Measurements from ENCODE around the gene TMEM229B.
A peak's percentile ranks its signal among the peaks of the same experiment; 100 is the strongest.

The TMEM229B gene

GRCh38 chr14:67487937-67488893 lies at the start of gene TMEM229B:
TMEM229B (minus strand) TSS chr14:67488721; CDS start chr14:67473923, 14,798 bp downstream.
- H3K4me1 ChIP-seq (ENCODE audit: control insufficient read depth, low read depth, low read length) = peaks cover 11% of the 10 kb centered on the region
- H3K9me3 ChIP-seq (ENCODE audit: control insufficient read depth, low read depth, low read length) = no peaks in the 10 kb centered on the region
- H3K36me3 ChIP-seq (ENCODE audit: control insufficient read depth, low read depth, low read length) = no peaks in the 10 kb centered on the region
- no peak within 1 kb of the TSS for H3K27ac ChIP-seq (ENCODE audit: low read length)
- H3K27me3 ChIP-seq (ENCODE audit: control insufficient read depth, insufficient read depth, low read length) = no peaks in the 10 kb centered on the region
- no peak within 1 kb of the TSS for H3K4me3 ChIP-seq (ENCODE audit: low read length)
- no peak within 1 kb of the TSS for H3K9ac ChIP-seq (ENCODE audit: low read length)

- H3K4me1 ChIP-seq (ENCODE audit: control insufficient read depth, low read depth, low read length) = peaks cover 29% of the 10 kb centered on the region
- no peak overlapping the region for H3K9ac ChIP-seq (ENCODE audit: low read length)
- no peaks in the 10 kb centered on the region for H3K36me3 ChIP-seq (ENCODE audit: control insufficient read depth, low read depth, low read length)
- no peak overlapping the region for H3K4me3 ChIP-seq (ENCODE audit: low read length)
- H3K27me3 ChIP-seq (ENCODE audit: control insufficient read depth, insufficient read depth, low read length) = peaks cover 6% of the 10 kb centered on the region
- H3K27ac ChIP-seq (ENCODE audit: low read length) = no peak overlapping the region
- no peaks in the 10 kb centered on the region for H3K9me3 ChIP-seq (ENCODE audit: control insufficient read depth, low read depth, low read length)
These were observed 49.2 kb upstream of the TMEM229B start for GRCh38 chr14:67537736-67538135.

GRCh38 chr14:67536087-67536486 lies 47.6 kb upstream of the TMEM229B start:
- Histone ChIP-seq H3K4me3 (ENCODE audit: low read length) (no peak overlapping the region), H3K27ac (ENCODE audit: low read length) (no peak overlapping the region), H3K4me1 (ENCODE audit: control insufficient read depth, low read depth, low read length) (peaks cover 19% of the 10 kb centered on the region), H3K9me3 (ENCODE audit: control insufficient read depth, low read depth, low read length) (no peaks in the 10 kb centered on the region), H3K27me3 (ENCODE audit: control insufficient read depth, insufficient read depth, low read length) (peaks cover 15% of the 10 kb centered on the region), H3K36me3 (ENCODE audit: control insufficient read depth, low read depth, low read length) (no peaks in the 10 kb centered on the region), H3K9ac (ENCODE audit: low read length) (no peak overlapping the region)

- Histone ChIP-seq H3K27me3 (ENCODE audit: control insufficient read depth, insufficient read depth, low read length) (peaks cover 15% of the 10 kb centered on the region), H3K9ac (ENCODE audit: low read length) (peak overlapping the region; percentile 73), H3K36me3 (ENCODE audit: control insufficient read depth, low read depth, low read length) (no peaks in the 10 kb centered on the region), H3K4me1 (ENCODE audit: control insufficient read depth, low read depth, low read length) (peaks cover 4% of the 10 kb centered on the region), H3K4me3 (ENCODE audit: low read length) (peak overlapping the region; percentile 73), H3K27ac (ENCODE audit: low read length) (no peak overlapping the region), H3K9me3 (ENCODE audit: control insufficient read depth, low read depth, low read length) (no peaks in the 10 kb centered on the region)
These were observed 45.2 kb upstream of the TMEM229B start for GRCh38 chr14:67533754-67534085.

DNA sequence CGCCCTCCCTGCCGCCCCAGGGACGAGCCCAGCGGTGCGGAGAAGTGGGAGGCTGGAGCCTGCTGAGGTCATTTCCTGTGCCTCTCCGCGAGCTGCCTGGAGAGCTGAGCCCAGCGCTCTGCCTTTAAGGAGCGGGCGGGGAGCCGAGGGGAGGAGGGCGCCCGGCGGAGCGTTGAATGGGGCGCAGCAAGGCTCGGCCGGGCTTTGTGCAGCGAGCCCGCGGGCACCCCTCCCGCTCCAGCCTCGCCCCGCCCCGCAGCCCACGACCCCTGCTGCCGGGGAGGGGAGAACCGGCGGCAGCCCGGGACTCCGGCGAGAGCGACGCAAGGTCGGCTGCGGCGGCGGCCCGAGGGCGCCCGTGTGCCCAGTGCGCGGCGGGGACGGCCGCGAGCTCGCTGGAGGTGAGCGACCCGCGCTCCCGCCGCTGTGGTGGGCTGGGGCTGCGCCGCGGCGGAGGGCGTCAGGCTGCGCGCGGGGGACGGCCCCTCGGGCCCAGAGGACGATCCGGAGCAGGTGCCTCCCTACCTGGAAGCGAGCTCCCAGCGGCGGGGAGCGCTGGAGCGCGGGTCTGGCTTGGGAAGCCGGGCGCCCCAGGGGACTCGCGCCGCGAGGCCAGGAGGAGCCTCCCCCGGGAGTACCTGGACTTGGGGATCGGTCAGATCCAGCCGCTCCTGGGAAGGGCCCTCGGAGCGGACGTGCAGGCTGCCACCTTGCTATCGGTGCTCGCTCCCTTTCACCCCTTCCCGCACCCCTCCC lies 44.7 kb upstream of the TMEM229B start, which contains the start of gene PLEKHH1:
TSS of gene PLEKHH1 (plus strand) at position 293 of the 756 bp plus-strand sequence. CDS start 8,578 bp downstream, outside the sequence.
- Histone ChIP-seq H3K4me3 (ENCODE audit: low read length) (peak within 1 kb of the TSS; percentile 73), H3K27ac (ENCODE audit: low read length) (no peak within 1 kb of the TSS), H3K36me3 (ENCODE audit: control insufficient read depth, low read depth, low read length) (no peaks in the 10 kb centered on the region), H3K9me3 (ENCODE audit: control insufficient read depth, low read depth, low read length) (no peaks in the 10 kb centered on the region), H3K27me3 (ENCODE audit: control insufficient read depth, insufficient read depth, low read length) (peaks cover 15% of the 10 kb centered on the region), H3K9ac (ENCODE audit: low read length) (peak within 1 kb of the TSS; percentile 73), H3K4me1 (ENCODE audit: control insufficient read depth, low read depth, low read length) (peaks cover 4% of the 10 kb centered on the region)

DNA sequence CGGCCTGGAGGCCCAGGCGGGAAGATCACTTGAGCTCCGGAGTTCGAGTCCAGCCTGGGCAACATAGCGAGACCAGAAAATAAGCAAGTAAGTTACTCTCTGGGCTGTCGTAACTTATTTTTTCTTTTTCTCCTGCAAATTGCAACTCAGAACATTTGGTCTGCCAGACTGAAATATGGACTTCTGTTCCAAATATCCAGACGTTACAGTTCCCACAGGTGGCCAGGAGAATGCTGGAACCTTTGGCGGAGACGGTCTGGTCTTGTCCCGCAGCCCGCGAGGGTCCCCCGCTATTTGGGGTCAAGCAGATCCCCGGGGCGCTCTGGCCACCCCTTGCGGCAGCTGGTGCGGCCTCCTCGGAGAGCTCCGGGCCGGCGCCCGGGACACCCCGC lies 44.1 kb upstream of the TMEM229B start:
- Histone ChIP-seq H3K9me3 (ENCODE audit: control insufficient read depth, low read depth, low read length) (no peaks in the 10 kb centered on the region), H3K4me1 (ENCODE audit: control insufficient read depth, low read depth, low read length) (peaks cover 4% of the 10 kb centered on the region), H3K4me3 (ENCODE audit: low read length) (peak overlapping the region; percentile 73), H3K27ac (ENCODE audit: low read length) (no peak overlapping the region), H3K9ac (ENCODE audit: low read length) (peak overlapping the region; percentile 73), H3K27me3 (ENCODE audit: control insufficient read depth, insufficient read depth, low read length) (peaks cover 15% of the 10 kb centered on the region), H3K36me3 (ENCODE audit: control insufficient read depth, low read depth, low read length) (no peaks in the 10 kb centered on the region)

DNA sequence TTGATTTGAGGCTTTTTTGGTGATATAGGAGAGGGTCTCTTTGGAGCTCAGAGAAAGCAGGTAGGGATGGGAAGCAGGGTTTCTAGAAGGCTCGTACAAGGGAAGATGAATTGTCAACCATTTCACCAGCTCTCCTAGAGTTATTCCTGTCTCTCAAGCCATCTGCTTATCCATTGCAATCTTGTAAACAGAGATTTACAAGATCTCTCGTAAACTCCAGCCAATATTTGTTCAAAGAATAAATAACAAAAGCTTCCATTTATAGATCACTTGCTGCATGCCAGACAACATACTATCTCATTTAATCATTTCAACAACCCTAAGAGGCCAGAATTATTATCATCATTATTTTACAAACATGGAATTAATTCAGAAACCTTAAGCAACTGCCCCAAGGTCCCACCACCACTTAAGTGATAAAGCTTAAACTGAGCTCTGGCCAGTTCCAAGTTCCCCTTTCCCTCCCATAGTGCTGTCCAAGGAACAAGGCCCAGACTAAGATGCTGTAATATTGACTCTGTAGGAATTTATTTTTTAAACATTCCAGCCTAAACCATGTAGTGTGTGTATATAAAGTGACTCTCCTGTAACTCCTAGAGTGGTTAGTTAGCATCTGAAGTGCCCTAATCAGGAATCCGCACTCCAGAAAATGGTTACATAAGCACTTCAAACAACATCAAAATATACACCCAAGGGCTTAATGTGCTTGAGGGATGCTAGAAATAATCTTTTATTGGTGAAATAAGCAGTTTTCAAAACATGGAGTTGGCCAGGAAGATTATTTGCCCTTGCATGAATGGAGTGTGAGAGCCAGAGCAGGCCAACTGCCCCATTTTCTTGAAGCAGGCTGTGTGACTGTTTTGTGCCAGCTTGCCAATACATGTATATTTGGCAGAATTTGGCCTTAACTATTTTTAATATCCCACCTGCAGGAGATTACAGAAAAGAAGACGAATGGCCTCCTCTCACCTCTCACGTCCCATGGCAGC lies 41.7 kb upstream of the TMEM229B start:
- Histone ChIP-seq H3K4me1 (ENCODE audit: control insufficient read depth, low read depth, low read length) (peaks cover 4% of the 10 kb centered on the region), H3K27me3 (ENCODE audit: control insufficient read depth, insufficient read depth, low read length) (peaks cover 15% of the 10 kb centered on the region), H3K9ac (ENCODE audit: low read length) (no peak overlapping the region), H3K36me3 (ENCODE audit: control insufficient read depth, low read depth, low read length) (no peaks in the 10 kb centered on the region), H3K27ac (ENCODE audit: low read length) (no peak overlapping the region), H3K9me3 (ENCODE audit: control insufficient read depth, low read depth, low read length) (no peaks in the 10 kb centered on the region), H3K4me3 (ENCODE audit: low read length) (no peak overlapping the region)

GRCh38 chr14:67528276-67528675 lies 39.8 kb upstream of the TMEM229B start:
- H3K36me3 ChIP-seq (ENCODE audit: control insufficient read depth, low read depth, low read length) = no peaks in the 10 kb centered on the region
- H3K27me3 ChIP-seq (ENCODE audit: control insufficient read depth, insufficient read depth, low read length) = peaks cover 9% of the 10 kb centered on the region

GRCh38 chr14:67527756-67528155 lies 39.2 kb upstream of the TMEM229B start:
- peaks cover 9% of the 10 kb centered on the region for H3K27me3 ChIP-seq (ENCODE audit: control insufficient read depth, insufficient read depth, low read length)
- no peak overlapping the region for H3K27ac ChIP-seq (ENCODE audit: low read length)
- no peaks in the 10 kb centered on the region for H3K9me3 ChIP-seq (ENCODE audit: control insufficient read depth, low read depth, low read length)
- no peaks in the 10 kb centered on the region for H3K36me3 ChIP-seq (ENCODE audit: control insufficient read depth, low read depth, low read length)
- H3K4me1 ChIP-seq (ENCODE audit: control insufficient read depth, low read depth, low read length) = peaks cover 4% of the 10 kb centered on the region
- H3K4me3 ChIP-seq (ENCODE audit: low read length) = no peak overlapping the region
- no peak overlapping the region for H3K9ac ChIP-seq (ENCODE audit: low read length)

More at GRCh38 chr14:67528276-67528675, 39.8 kb upstream of the TMEM229B start:
- Histone ChIP-seq H3K27ac (ENCODE audit: low read length) (no peak overlapping the region), H3K4me1 (ENCODE audit: control insufficient read depth, low read depth, low read length) (peaks cover 4% of the 10 kb centered on the region), H3K4me3 (ENCODE audit: low read length) (no peak overlapping the region), H3K9me3 (ENCODE audit: control insufficient read depth, low read depth, low read length) (no peaks in the 10 kb centered on the region), H3K9ac (ENCODE audit: low read length) (no peak overlapping the region)

DNA sequence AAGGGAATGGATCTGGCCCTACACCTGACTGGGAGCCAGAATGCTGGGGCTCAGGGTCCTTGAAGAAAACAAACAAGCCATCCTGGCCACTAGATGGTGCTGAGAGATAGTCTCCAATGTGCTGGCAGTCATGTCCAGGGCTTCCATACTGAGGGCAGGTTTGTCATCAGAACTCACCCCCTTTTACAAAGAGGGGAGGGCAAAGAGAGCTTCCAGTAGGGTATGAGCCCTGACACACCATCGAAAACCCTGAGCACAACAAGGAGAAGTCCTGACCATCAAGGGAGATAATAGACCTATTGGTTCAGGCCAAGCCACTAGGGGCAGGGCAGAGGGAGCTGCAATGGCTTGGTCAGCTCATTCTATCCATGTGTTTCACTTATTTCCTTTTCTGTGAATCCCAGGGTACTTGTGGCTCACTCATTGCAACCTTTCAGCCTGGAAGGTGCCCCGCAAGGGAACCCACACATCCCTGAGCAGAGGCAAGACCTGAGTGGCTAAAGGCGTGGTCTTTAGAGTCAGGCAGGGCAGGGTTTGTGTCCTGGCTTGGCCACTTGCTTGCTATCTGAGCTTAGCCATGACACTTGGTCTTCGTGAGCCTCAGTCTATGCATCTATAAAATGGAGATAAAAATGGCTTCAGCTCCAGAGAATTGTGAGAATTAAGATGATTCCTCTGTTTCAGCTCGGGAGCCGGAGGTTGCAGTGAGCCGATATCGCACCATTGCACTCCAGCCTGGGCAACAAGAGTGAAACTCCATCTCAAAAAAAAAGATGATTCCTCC lies 38.3 kb upstream of the TMEM229B start:
- no peak overlapping the region for H3K4me3 ChIP-seq (ENCODE audit: low read length)
- peaks cover under 1% of the 10 kb centered on the region for H3K27me3 ChIP-seq (ENCODE audit: control insufficient read depth, insufficient read depth, low read length)
- no peak overlapping the region for H3K9ac ChIP-seq (ENCODE audit: low read length)
- H3K27ac ChIP-seq (ENCODE audit: low read length) = no peak overlapping the region
- no peaks in the 10 kb centered on the region for H3K9me3 ChIP-seq (ENCODE audit: control insufficient read depth, low read depth, low read length)
- H3K4me1 ChIP-seq (ENCODE audit: control insufficient read depth, low read depth, low read length) = peaks cover 1% of the 10 kb centered on the region
- no peaks in the 10 kb centered on the region for H3K36me3 ChIP-seq (ENCODE audit: control insufficient read depth, low read depth, low read length)
